ENCODE measurements around the gene HOXC10.

HOXC10 gene

DNA sequence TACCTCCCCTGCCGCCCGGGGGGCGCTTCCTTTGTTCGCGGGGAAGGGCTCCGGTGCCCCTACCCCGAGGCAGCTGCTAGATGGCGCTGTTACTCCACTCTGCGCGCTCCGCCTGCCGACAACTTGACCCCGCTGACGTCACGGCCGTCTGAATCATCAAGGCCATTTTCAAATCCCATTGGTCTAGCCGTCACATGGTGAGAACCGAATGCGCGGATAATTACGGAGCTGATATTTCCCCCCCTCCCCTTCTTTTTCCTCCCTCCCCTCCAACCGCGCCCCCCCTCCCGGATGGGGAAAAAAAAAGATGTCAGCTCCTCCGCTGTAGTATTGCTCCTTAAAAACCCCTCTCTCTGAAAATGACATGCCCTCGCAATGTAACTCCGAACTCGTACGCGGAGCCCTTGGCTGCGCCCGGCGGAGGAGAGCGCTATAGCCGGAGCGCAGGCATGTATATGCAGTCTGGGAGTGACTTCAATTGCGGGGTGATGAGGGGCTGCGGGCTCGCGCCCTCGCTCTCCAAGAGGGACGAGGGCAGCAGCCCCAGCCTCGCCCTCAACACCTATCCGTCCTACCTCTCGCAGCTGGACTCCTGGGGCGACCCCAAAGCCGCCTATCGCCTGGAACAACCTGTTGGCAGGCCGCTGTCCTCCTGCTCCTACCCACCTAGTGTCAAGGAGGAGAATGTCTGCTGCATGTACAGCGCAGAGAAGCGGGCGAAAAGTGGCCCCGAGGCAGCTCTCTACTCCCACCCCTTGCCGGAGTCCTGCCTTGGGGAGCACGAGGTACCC, at the start of gene HOXC10:
TSS of gene HOXC10 (plus strand) at position 246 of the 791 bp plus-strand sequence. CDS start at position 360, 114 bp downstream.
- peak; percentile 66 for DNase-seq

DNA sequence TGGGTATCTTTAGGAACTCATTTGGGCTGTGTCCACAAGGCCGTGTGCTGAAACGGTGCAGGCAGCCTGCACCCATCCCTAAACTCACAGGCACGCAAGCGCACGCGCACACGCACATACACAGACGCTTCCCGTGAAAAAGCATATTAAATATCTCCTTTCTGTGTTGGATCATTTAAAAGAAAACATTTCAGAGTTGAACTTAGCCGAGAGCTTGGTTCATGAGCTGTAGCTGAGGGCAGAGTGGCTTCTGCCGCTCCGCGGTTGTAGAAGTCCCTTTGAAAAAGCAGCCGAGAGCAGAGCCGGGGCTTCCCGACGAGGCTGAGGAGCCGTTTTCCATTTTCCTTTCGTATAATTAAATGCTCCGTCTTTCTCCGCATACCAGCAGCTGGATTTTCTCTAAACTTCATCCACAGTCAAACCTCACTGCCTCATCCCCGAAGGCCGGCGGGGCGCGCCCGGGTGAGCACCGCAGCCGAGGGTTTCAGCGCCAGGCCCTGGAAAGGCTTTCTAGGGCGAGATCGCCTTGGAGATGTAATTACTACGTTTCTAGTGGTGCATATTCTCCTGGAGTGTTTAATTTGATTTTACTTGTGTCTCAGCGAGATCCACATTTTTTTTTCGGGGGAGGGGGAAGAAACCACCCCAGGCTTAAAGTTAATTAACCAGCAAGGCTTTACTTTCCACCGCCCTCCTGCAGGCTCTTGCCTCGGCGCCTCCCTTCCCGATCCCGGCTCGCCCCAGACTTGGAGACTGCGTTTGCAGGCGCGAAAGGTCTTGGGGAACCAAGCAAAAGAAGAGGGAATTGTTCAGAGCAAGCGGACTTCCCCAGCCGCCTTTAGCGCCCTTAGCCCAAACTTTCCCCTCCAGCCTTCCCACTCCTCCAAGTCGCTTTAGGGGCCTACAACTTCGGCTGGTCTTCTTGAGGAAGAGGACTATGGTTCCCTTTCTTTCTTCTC, 49.3 kb upstream of the HOXC10 start:
- no peak for DNase-seq

DNA sequence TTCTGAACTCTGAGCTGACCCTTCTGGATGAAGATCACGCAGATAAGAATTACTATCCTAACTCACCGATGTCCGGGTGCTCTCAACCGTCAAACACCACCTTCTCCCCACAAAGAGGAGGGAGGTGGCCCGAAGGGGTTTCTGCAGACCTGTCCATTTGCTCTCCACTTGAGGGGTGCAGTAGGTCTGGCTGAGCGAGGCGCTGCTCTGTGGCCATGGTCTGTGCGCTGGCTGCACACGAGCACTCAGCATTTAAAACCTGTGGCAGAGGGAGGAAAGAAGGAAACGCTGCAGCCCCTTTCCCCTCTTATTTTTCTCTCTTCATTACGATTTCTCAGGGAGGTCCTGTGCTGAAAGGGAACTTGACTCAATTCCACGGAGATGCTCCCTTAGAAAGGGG, 47.8 kb upstream of the HOXC10 start:
- DNase-seq, result no peak

DNA sequence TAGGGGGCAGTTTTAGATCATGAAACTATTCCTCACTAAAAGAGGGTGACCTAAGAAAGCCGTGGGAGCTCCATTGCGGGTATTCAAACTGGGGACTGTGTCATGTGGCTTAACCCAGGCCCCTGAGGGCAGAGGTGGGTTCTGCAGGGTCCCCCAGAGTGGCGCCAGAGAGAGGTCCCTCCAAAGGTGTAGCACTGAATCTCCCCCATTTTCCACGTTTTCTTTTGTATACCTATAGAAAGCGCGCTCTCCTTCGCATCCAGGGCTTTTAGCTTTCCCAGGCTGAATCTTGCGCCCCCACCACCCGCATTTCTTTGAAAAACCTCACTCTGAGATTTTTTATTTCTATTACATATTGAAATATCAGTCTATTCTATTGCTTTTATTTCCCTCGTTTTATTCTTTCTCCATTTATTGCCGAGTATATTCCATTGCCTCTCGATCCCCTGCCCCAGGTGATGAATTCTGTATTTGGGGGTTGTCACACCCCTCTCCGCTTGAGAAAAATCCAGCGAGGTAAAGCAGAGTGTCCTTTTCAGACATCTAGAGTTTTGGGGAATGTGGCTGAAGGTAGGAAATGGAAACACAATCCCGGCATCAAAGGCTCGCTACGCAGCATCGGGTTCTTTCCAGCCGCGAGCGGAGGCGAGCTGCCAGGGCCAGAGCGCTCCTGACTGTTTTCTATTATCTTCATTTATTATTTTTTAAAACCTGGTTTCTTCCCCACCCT, 47.2 kb upstream of the HOXC10 start:
- no peak for DNase-seq

DNA sequence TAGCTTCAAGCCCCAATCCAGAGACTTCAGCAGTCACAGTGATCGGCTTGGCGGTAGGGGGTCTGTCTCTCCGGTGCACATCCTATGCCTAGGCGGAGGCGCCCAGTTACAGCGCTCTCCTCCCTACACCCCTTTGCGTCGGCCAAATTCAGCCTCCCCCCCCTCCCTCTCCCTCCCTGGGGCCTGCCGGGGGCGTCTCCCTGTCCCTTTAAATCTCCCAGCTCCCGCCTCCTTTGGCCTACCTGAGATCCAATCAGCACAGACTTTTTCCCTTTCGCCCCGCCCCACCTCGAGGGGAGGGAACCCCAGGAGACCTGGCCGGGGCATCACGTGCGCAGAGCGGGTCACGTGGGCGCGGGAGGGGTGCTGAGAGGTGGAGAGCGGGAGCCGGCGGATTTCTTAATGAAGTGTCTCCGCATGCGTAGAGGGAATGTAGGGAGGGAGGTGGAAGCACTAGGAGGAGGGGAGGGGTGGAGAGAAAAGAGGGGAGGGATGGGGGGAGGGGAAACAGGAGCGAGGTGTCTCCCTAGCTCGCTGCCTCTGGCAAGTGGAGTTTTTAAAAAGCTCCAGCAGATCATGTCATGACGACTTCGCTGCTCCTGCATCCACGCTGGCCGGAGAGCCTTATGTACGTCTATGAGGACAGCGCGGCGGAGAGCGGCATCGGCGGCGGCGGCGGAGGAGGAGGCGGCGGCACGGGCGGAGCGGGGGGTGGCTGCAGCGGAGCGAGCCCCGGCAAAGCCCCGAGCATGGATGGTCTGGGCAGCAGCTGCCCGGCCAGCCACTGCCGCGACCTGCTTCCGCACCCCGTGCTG, 46.4 kb upstream of the HOXC10 start, which contains the start of gene HOXC13:
TSS of gene HOXC13 (plus strand) at position 506 of the 815 bp plus-strand sequence. CDS start at position 582, 76 bp downstream.
- DNase-seq, result no peak

DNA sequence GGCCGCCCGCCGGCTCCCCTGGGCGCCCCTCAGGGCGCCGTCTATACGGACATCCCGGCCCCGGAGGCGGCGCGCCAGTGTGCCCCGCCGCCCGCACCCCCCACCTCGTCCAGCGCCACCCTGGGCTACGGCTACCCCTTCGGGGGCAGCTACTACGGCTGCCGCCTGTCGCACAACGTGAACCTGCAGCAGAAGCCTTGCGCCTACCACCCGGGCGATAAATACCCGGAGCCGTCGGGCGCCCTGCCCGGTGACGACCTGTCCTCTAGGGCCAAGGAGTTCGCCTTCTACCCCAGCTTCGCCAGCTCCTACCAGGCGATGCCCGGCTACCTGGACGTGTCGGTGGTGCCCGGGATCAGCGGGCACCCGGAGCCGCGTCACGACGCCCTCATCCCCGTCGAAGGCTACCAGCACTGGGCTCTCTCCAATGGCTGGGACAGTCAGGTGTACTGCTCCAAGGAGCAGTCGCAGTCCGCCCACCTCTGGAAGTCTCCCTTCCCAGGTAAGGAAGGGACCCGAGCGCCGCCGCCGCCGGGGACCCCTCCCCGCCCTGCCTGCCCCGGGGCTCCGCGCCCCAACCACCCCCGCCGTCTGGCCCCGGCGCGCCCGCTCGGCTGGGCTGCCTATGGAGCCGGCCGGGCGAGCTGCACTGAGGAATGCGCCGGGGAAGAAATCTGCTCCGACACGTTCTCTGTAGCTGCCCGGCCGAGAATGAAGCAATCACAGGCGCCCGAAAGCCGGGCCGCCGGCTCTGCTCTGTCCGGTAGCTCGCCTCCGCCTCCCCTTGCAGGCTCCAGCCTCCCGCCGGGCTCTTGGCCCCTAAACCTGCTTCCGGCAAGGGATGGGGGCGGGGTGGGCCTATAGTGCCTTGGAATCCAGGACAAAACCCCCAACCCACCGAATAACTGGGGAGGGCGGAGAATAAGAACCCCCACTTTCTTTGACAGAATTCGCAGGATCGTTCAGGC, 45.5 kb upstream of the HOXC10 start:
- DNase-seq, result no peak

DNA sequence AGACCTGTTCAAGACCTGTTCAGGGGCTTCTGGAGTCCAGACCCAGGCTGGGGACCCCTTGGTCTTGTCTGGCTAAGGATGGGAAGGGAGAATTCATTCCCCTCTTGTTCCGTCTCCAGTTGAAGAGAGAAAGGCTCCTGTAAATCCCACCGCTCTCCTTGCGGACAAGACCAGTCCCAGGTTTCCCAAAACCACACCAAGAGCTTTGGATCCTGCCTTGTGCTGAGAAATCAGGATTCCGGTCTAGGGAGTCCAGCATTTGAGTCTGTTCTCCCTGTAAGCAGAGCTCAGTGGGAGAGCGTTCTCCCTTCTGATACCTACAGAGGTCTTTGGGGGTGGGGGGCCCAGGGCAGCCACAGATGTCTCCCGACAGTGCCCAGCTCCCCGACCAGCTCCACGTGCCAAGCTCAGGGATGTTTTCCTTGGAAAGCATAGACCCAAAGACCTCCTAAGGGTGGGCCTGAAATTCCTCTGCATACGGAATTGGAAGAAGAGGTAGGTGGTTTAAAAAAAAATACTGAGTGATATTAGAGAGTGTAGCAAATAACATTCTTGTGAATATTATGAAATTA, 44.4 kb upstream of the HOXC10 start:
- no peak for DNase-seq

DNA sequence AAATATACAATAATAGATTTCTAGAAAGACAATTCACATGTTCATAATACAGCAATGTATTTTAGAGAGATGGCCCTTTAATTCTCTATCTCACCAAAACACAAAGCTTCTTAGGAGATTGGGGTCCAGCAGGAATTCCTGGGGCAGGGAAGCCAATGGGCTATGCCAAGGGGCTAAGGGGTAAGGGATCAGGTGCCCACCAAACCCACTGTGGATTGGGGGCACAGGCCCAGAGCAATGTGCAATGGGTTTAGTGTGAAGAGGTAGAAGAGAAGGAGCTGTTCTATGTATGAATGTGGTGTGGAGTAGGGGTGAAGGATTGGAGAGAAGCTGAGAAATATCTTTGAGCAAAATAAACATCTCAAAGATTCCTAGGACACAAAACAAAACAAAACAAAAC, 43.8 kb upstream of the HOXC10 start:
- DNase-seq, result no peak

DNA sequence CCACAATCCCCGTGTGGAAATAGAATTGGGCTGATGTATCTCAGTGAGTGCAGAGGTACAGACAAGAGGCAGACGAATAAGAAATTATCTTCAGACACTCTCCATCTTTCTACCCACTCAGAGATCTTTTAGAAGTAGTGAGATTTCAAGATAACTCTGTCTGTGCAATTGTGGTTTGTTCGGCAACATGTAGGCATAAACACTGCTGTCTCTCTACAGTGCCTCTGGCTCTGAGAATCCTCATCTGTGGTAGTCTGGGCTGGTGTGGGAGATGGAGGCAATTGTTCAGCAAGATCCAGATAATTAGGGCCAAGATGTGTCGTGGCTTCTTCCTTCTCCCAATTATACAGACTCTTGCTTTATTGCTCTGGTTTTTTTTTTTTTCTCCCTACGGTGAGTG, 43.2 kb upstream of the HOXC10 start:
- DNase-seq, result no peak

DNA sequence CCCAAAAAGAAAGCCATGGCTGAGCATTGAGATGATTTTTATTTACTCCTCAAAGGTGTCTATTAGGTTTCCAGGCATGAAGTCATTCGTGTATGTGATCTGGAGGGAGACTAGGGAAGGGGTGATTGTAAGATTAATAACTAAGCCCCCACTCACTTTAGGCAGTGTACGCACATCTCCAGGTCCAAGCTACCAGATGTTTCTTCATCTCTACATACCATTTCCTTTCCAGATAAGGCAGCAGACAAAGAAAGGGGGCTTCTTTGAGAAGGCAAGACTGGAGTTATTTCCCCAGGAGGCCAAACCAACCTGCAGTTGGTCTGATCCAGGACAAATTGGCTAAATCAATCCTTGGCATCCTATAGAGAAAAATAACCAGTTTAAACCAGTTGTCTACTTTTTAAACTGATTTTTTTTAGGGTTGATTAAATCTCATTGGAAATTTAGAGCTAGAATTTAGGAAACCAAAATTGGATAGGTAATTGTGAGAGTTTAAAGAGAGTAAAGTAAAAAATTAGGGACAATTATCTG, 42.4 kb upstream of the HOXC10 start:
- no peak for DNase-seq

DNA sequence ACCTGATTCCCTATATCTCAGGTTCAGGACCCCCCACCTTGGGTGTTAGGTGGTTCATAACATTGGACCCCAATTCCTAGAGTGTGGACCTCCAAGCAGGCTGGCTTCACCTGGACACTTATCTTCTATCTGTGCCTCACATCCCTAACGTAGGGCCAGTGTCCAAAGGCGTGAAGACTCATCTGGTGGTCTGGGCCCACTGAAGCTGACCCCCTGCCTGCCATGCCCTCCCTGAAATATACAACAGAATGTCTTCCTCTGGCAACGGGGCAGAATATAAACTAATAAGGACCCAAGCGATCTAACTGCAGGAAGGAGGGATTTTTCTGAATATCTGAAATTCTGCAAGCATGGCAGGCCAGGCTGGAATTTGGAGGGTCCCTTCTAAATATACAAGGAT, 40.7 kb upstream of the HOXC10 start:
- DNase-seq, result no peak

DNA sequence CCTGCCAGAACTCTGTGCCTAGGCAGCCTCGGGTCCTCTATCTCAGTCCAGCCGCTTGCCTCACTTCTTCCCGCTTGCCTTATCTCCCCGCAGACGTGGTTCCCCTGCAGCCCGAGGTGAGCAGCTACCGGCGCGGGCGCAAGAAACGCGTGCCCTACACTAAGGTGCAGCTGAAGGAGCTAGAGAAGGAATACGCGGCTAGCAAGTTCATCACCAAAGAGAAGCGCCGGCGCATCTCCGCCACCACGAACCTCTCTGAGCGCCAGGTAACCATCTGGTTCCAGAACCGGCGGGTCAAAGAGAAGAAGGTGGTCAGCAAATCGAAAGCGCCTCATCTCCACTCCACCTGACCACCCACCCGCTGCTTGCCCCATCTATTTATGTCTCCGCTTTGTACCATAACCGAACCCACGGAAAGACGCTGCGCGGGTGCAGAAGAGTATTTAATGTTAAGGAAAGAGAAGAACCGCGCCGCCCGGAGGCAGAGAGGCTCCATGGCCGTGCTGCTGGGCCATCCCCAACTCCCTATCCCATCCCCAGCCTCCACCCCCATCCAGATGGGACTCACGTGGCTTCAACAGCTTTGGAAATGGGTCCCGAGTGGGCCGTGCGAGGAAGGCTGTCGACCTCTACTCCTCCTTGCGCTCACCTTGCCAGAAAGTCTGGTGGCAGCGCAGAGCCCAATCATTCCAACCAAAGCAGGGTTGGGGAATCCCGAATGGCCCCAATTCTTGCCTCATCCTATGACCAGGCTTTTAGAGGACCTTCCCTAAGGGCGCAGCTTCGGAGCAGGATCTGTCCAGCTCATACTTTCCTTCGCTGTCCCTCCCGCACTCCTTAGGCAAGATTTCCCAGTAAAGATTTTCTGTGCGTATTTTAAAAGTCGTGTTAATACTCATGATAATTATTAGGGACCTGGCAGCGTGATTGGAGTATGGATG, 39.8 kb upstream of the HOXC10 start:
- no peak for DNase-seq

DNA sequence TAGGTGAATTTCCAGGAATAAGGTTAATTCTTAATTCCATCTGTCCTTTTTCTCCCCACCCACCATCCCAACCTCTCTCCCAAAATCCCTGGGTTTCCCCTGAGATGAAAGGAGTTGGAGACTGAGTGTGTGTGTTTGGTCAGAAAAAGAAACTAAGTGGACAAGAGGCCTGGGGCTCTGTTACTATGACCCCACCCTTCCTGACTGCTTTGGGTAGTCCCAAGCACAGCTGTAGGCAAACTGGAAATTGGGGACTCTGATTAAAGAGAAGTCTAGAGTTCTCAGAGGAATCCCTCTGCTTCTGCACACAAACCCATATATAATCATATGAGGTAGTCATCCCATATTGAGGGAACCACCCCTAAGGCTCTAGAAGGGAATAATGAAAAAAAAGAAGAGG, 37.2 kb upstream of the HOXC10 start:
- DNase-seq, result no peak

DNA sequence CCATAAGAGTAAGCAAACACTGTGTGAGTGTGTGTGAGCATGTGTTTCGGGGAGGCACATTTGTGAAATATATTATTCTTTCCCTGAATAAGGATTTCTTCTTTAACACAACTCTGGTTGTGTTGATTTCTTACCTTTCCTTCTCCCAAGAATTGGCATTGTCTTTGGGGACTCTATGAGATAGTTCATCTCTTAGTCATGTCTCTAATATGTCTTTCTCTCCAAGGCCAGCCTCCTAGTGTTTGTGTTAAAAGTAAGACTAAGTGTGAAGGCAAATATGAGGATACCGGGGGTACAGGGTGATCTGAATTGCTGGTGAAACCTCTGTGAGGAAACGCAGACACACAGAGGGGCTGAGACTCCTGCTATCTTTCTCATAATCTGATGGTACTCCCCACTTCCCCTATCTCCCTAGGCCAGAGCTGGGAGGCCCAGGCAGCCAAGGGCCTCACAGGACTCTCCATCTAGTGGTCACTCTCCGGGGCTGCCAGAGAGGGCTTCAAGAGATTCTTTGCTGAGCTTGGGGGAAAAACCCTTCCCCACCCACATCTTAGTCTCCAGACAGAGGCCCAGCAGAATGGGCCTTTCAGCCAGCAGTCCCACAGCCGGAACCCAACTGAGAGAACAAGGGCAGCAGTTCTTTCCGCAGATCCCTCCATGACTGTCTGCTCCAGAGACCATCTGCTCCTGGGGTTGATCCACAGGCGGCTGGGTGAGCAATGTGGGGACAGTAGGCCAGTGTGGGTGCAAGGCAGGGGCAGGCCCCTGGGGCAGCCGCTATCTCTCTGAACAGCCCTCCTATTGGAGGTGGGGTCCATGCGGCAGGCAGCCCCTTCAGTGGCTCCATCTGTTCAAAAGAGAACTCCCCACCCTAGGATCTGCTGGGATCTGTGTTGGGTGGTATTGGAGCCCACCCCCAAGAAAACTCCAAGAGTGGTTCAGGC, 36.0 kb upstream of the HOXC10 start:
- no peak for DNase-seq

DNA sequence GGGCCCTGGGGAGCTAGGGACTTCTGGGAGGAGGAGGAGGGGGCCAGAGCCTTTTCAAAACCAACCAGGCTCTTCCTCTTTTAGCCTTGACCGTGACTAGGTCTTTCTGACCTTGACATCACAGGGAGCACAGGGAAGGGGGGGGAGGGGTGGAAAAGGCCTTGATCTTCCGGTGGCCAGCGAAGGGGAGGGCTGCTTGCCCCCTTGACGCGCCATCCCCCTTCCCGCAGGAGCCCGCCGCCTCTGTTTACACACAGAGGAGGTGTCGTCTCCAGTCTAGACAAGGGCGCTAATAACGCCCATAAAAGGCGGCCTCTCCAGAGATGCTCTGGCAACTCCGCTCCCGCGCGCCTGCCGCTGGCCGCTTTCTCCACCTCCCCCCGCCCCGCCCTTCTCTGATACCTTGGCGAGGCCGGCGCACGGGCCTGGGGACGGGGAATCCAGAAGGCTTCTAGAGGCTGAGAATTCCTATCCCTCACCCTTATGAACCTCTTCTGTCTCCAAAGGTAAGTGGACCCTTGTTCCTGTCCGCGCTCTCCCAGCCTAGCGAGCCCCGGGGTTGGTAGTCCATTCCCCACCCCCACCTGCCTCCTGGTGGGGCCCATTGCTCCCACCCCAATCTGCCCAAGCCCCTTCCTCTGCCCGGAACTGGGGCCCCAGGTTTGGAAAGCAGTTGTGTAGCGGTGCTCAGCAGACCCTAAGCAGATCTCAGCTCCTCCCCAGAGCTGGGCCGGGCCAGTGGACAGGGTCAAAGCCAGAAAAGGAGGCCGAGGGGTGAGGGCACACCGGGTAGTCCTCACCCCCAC, 35.1 kb upstream of the HOXC10 start:
- DNase-seq, result no peak

DNA sequence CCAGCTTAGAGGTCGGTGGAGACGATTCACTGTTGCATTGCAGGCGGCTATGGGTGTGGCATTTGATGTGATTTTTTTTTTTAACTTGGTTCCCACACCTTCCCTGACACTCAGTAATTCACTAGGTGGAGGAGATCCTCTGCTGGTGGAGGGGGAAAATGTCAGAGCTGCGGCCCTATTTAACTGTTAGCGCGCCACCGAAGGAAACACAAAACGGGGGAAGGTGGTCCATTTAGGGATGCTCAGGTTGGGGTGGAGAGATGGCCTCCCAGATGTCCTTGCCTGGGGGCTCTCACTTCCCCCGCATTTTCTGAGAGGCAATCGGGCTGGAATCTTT, 34.5 kb upstream of the HOXC10 start:
- no peak for DNase-seq

Data from stimulated activated naive CD4-positive, alpha-beta T cell treated with Interleukin-2 at 50 U/mL for 16 hours (primary cell).